GM19467 (cell line): Measurements from ENCODE around the gene DMKN.

Source experiments
- ATAC-seq: cut with Tn5 transposase; IDR thresholded peaks from one replicate; pipeline ENCODE4 v1.9.1; 2021; ENCODE audit warnings: mild to moderate bottlenecking, moderate library complexity; ENCODE audit not compliant: unreplicated experiment

The DMKN gene

GRCh38 chr19:35549879-35550523 lies 36.6 kb upstream of the DMKN start:
- no peak for ATAC-seq

- ATAC-seq, result no peak
Observed at GRCh38 chr19:35549174-35549788, 35.8 kb upstream of the DMKN start.

GRCh38 chr19:35546532-35546931 lies 33.1 kb upstream of the DMKN start:
- no peak for ATAC-seq

- peak; percentile 30 for ATAC-seq
Observed at GRCh38 chr19:35545855-35546381, 32.5 kb upstream of the DMKN start.

- peak; percentile 66 for ATAC-seq
Observed at GRCh38 chr19:35545001-35545854, 31.8 kb upstream of the DMKN start, which contains the start of gene TMEM147. Gene TMEM147, plus strand, starts transcription at chr19:35545626. Its CDS starts 114 bp downstream, at chr19:35545740.

- no peak for ATAC-seq
Observed at GRCh38 chr19:35544110-35544802, 30.8 kb upstream of the DMKN start.

- no peak for ATAC-seq
Observed at GRCh38 chr19:35543280-35544109, 30.0 kb upstream of the DMKN start.

- no peak for ATAC-seq
Observed at GRCh38 chr19:35542209-35542608, 28.8 kb upstream of the DMKN start.

GRCh38 chr19:35540356-35540927 lies 27.0 kb upstream of the DMKN start:
- no peak for ATAC-seq

- ATAC-seq, result no peak
Observed at GRCh38 chr19:35539850-35540249, 26.4 kb upstream of the DMKN start.

- no peak for ATAC-seq
Observed at GRCh38 chr19:35539314-35539713, 25.9 kb upstream of the DMKN start.

- no peak for ATAC-seq
Observed at GRCh38 chr19:35534803-35535480, 21.5 kb upstream of the DMKN start.

- no peak for ATAC-seq
Observed at GRCh38 chr19:35533822-35534392, 20.5 kb upstream of the DMKN start.

GRCh38 chr19:35533201-35533821 lies 19.9 kb upstream of the DMKN start, which contains the start of gene GAPDHS:
Gene GAPDHS, plus strand, starts transcription at chr19:35533456. Its CDS starts 72 bp downstream, at chr19:35533528.
- ATAC-seq, result no peak

GRCh38 chr19:35531291-35531690 lies 17.8 kb upstream of the DMKN start:
- no peak for ATAC-seq

GRCh38 chr19:35529241-35530218 lies 16.1 kb upstream of the DMKN start:
- ATAC-seq, result no peak
